ENCODE results near the gene MT1G. TPM values are rescaled to one million over a fixed set of nuclear protein-coding genes. Genes with fewer than 3 reads are reported as not detected.

The MT1G gene
- polyA plus RNA-seq, 1 donor (not counting 4 experiments of a cell fraction or from before 2014, with no cell fraction given): 9.8 TPM

DNA sequence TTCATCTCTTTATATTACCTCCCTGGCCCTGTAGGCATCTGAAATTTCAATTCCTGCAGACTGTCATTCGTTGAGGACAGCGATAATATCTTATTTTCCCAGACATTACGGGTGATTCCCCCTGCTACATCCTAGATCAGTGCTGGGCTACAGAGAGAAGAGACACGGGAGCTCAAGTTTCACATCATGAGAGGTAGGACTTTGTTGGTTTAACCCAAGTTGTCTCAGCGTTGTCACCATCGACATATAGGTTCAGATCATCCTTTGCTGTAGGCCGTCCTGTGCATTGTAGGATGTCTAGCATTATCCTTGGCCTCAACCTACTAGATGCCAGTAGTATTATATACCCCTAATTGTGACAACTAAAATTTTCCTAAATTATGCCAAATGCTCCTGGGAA, 33.7 kb upstream of the MT1G start:
- DNase-seq (ENCODE audit: low read depth, low spot score) (no peak), FAIRE-seq (peak; percentile 78)
- Histone ChIP-seq H3K9me3 (ENCODE audit: control insufficient read depth, low read depth, low read length) (no peaks in the 10 kb centered on the region), H3K4me2 (ENCODE audit: control insufficient read depth, extremely low read depth, insufficient read depth, low read depth, low read length) (no peak overlapping the region), H2AFZ (ENCODE audit: control insufficient read depth, low read length) (no peak overlapping the region), H3K36me3 (ENCODE audit: control insufficient read depth in 2 of 2, extremely low read depth in 1 of 2, insufficient read depth in 2 of 2, low read length in 2 of 2) (no peaks in the 10 kb centered on the region), H3K27ac (ENCODE audit: control insufficient read depth, insufficient read depth, low read length) (no peak overlapping the region), H3K9ac (ENCODE audit: control insufficient read depth, extremely low read depth, insufficient read depth, low read length) (no peak overlapping the region), H4K20me1 (ENCODE audit: control insufficient read depth, extremely low read depth, insufficient read depth, low read length) (no peaks in the 10 kb centered on the region), H3K27me3 (ENCODE audit: control insufficient read depth, extremely low read depth, insufficient read depth, low read length) (no peaks in the 10 kb centered on the region), H3K9me1 (ENCODE audit: control insufficient read depth, extremely low read depth, insufficient read depth, low read length) (no peaks in the 10 kb centered on the region), H3K79me2 (ENCODE audit: control insufficient read depth, insufficient read depth, low read length) (no peaks in the 10 kb centered on the region), H3K4me3 (ENCODE audit: control insufficient read depth in 2 of 3, extremely low read depth in 1 of 3, insufficient read depth in 2 of 3, low read depth in 1 of 3, low read length in 3 of 3) (no peak overlapping the region), H3K4me1 (ENCODE audit: control insufficient read depth, extremely low read depth, insufficient read depth, low read length) (no peaks in the 10 kb centered on the region)
- TF ChIP-seq EZH2 (IDR thresholded peaks at IDR 0.05; ENCODE audit: low read length): no peak
- TF ChIP-seq, protein P1, sequence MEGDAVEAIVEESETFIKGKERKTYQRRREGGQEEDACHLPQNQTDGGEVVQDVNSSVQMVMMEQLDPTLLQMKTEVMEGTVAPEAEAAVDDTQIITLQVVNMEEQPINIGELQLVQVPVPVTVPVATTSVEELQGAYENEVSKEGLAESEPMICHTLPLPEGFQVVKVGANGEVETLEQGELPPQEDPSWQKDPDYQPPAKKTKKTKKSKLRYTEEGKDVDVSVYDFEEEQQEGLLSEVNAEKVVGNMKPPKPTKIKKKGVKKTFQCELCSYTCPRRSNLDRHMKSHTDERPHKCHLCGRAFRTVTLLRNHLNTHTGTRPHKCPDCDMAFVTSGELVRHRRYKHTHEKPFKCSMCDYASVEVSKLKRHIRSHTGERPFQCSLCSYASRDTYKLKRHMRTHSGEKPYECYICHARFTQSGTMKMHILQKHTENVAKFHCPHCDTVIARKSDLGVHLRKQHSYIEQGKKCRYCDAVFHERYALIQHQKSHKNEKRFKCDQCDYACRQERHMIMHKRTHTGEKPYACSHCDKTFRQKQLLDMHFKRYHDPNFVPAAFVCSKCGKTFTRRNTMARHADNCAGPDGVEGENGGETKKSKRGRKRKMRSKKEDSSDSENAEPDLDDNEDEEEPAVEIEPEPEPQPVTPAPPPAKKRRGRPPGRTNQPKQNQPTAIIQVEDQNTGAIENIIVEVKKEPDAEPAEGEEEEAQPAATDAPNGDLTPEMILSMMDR (optimal IDR thresholded peaks at IDR 0.05 in 1 of 3, IDR thresholded peaks at IDR 0.05 in 1 of 3, conservative IDR thresholded peaks at IDR 0.05 in 1 of 3; ENCODE audit: extremely low read depth in 1 of 3, insufficient read depth in 2 of 3, low read length in 3 of 3): no peak
- dilution Hi-C loops (cut with MboI; ENCODE audit: extremely low pct_ligation_motif_present, low sequenced_read_pairs): no loop called here

DNA sequence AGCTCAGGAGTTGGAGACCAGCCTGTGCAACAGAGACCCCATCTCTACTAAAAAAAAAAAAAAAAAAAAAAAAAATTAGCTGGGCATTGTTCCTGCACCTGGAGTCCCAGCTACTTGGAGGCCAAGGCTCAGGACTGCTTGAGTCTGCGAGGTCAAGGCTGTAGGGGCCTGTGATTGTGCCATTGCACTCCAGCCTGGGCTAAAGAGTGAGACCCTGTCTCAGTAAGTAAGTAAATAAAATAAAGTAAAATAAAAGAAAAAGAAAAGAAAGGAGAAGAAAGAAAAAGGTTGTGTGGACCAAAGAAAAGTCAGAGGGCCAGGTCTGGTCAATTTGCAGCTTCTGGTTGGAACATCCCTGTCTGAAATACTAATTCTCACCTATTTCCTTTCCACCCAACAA, 32.8 kb upstream of the MT1G start:
- dilution Hi-C loops (cut with MboI; ENCODE audit: extremely low pct_ligation_motif_present, low sequenced_read_pairs): no loop called here
- Histone ChIP-seq H3K4me2 (ENCODE audit: control insufficient read depth, extremely low read depth, insufficient read depth, low read depth, low read length) (no peak overlapping the region), H3K36me3 (ENCODE audit: control insufficient read depth in 2 of 2, extremely low read depth in 1 of 2, insufficient read depth in 2 of 2, low read length in 2 of 2) (no peaks in the 10 kb centered on the region), H3K79me2 (ENCODE audit: control insufficient read depth, insufficient read depth, low read length) (no peaks in the 10 kb centered on the region), H3K27ac (ENCODE audit: control insufficient read depth, insufficient read depth, low read length) (no peak overlapping the region), H3K4me1 (ENCODE audit: control insufficient read depth, extremely low read depth, insufficient read depth, low read length) (no peaks in the 10 kb centered on the region), H3K4me3 (ENCODE audit: control insufficient read depth in 2 of 3, extremely low read depth in 1 of 3, insufficient read depth in 2 of 3, low read depth in 1 of 3, low read length in 3 of 3) (no peak overlapping the region), H3K9me3 (ENCODE audit: control insufficient read depth, low read depth, low read length) (no peaks in the 10 kb centered on the region), H3K9me1 (ENCODE audit: control insufficient read depth, extremely low read depth, insufficient read depth, low read length) (no peaks in the 10 kb centered on the region), H2AFZ (ENCODE audit: control insufficient read depth, low read length) (no peak overlapping the region), H3K9ac (ENCODE audit: control insufficient read depth, extremely low read depth, insufficient read depth, low read length) (no peak overlapping the region), H4K20me1 (ENCODE audit: control insufficient read depth, extremely low read depth, insufficient read depth, low read length) (no peaks in the 10 kb centered on the region), H3K27me3 (ENCODE audit: control insufficient read depth, extremely low read depth, insufficient read depth, low read length) (no peaks in the 10 kb centered on the region)
- TF ChIP-seq EZH2 (IDR thresholded peaks at IDR 0.05; ENCODE audit: low read length): no peak
- TF ChIP-seq, protein P1 (optimal IDR thresholded peaks at IDR 0.05 in 1 of 3, IDR thresholded peaks at IDR 0.05 in 1 of 3, conservative IDR thresholded peaks at IDR 0.05 in 1 of 3; ENCODE audit: extremely low read depth in 1 of 3, insufficient read depth in 2 of 3, low read length in 3 of 3): no peak
- DNase-seq (ENCODE audit: low read depth, low spot score): no peak
- FAIRE-seq: no peak
